ENCODE data around the gene LRRK1. TPM values are rescaled to one million over a fixed set of nuclear protein-coding genes. Genes with fewer than 3 reads are reported as not detected.

Gene LRRK1
- total RNA-seq, 1 donor from 2014 or later: not detected

GRCh38 chr15:101108461-101108775, 189.3 kb downstream of the LRRK1 start:
- TF ChIP-seq CTCF (IDR thresholded peaks at IDR 0.05) (no peak), EZH2 (IDR thresholded peaks at IDR 0.05) (no peak), EZH2phosphoT487 (IDR thresholded peaks at IDR 0.05) (no peak)
- H3K4me3 Mint-ChIP-seq: no peak overlapping the region
- Histone ChIP-seq H4K20me1 (ENCODE audit: low read depth) (no peaks in the 10 kb centered on the region), H3F3A (ENCODE audit: low read depth) (no peaks in the 10 kb centered on the region), H3K4me2 (no peak overlapping the region), H3K79me2 (ENCODE audit: low read depth) (no peaks in the 10 kb centered on the region), H3K27ac (no peak overlapping the region), H3K9me3 (ENCODE audit: low read depth) (no peaks in the 10 kb centered on the region), H2AFZ (replicated peaks) (no peak overlapping the region), H3K4me1 (peaks cover 11% of the 10 kb centered on the region), H3K9ac (no peak overlapping the region), H3K27me3 (no peaks in the 10 kb centered on the region), H3K36me3 (no peaks in the 10 kb centered on the region), H3K4me3 (no peak overlapping the region)
- peaks cover 3% of the 10 kb centered on the region for H3K36me3 Mint-ChIP-seq
- peaks cover 45% of the 10 kb centered on the region for H3K4me1 Mint-ChIP-seq
- DNase-seq (ENCODE audit: low spot score): no peak
- peaks cover 6% of the 10 kb centered on the region for H3K9me3 Mint-ChIP-seq
- peaks cover 5% of the 10 kb centered on the region for H3K27me3 Mint-ChIP-seq (ENCODE audit: insufficient read depth, low read depth)
- H3K27ac Mint-ChIP-seq: no peak overlapping the region

- TF ChIP-seq EZH2 (IDR thresholded peaks at IDR 0.05) (no peak), EZH2phosphoT487 (IDR thresholded peaks at IDR 0.05) (no peak), CTCF (IDR thresholded peaks at IDR 0.05) (no peak)
- Histone ChIP-seq H3K36me3 (no peaks in the 10 kb centered on the region), H3F3A (ENCODE audit: low read depth) (no peaks in the 10 kb centered on the region), H3K27ac (no peak overlapping the region), H3K9ac (no peak overlapping the region), H4K20me1 (ENCODE audit: low read depth) (no peaks in the 10 kb centered on the region), H3K79me2 (ENCODE audit: low read depth) (no peaks in the 10 kb centered on the region), H3K4me2 (no peak overlapping the region), H2AFZ (replicated peaks) (no peak overlapping the region), H3K27me3 (no peaks in the 10 kb centered on the region), H3K4me3 (no peak overlapping the region), H3K4me1 (peaks cover 11% of the 10 kb centered on the region), H3K9me3 (ENCODE audit: low read depth) (no peaks in the 10 kb centered on the region)
- Mint-ChIP-seq H3K27ac (peak overlapping the region; percentile 95), H3K4me3 (no peak overlapping the region), H3K4me1 (peaks cover 46% of the 10 kb centered on the region), H3K9me3 (peaks cover 6% of the 10 kb centered on the region), H3K36me3 (peaks cover 2% of the 10 kb centered on the region), H3K27me3 (ENCODE audit: insufficient read depth, low read depth) (peaks cover 5% of the 10 kb centered on the region)
- DNase-seq (ENCODE audit: low spot score): no peak
These were observed 189.6 kb downstream of the LRRK1 start for GRCh38 chr15:101108791-101109190.

- Mint-ChIP-seq H3K9me3 (peaks cover 3% of the 10 kb centered on the region), H3K4me3 (no peak overlapping the region), H3K27ac (peak overlapping the region; percentile 69), H3K27me3 (ENCODE audit: insufficient read depth, low read depth) (peaks cover 4% of the 10 kb centered on the region), H3K4me1 (peaks cover 44% of the 10 kb centered on the region), H3K36me3 (peaks cover 2% of the 10 kb centered on the region)
- Histone ChIP-seq H4K20me1 (ENCODE audit: low read depth) (no peaks in the 10 kb centered on the region), H3K9me3 (ENCODE audit: low read depth) (no peaks in the 10 kb centered on the region), H3K27ac (no peak overlapping the region), H3K27me3 (no peaks in the 10 kb centered on the region), H2AFZ (replicated peaks) (no peak overlapping the region), H3K9ac (no peak overlapping the region), H3K4me3 (no peak overlapping the region), H3K79me2 (ENCODE audit: low read depth) (no peaks in the 10 kb centered on the region), H3F3A (ENCODE audit: low read depth) (no peaks in the 10 kb centered on the region), H3K36me3 (no peaks in the 10 kb centered on the region), H3K4me1 (peaks cover under 1% of the 10 kb centered on the region), H3K4me2 (no peak overlapping the region)
- no peak for TF ChIP-seq EZH2 (IDR thresholded peaks at IDR 0.05)
- TF ChIP-seq EZH2phosphoT487 (IDR thresholded peaks at IDR 0.05): no peak
- TF ChIP-seq CTCF (IDR thresholded peaks at IDR 0.05): no peak
- no peak for DNase-seq (ENCODE audit: low spot score)
These were observed 191.8 kb downstream of the LRRK1 start for GRCh38 chr15:101110681-101111569.

Measured in neural progenitor cell (in vitro differentiated cells).